NCI-H1694 treated with DMSO at 0.1 percent for 48 hours (cell line): ENCODE results near the gene HCK.

ENCODE experiments used
- DNase-seq: peaks from one replicate; lab custom pipeline; 2025; lab: John Stamatoyannopoulos, UW

HCK gene

GRCh38 chr20:32052090-32052777 is at the start of gene HCK:
HCK (plus strand) TSS chr20:32052242.
- no peak for DNase-seq

- no peak for DNase-seq
These were observed 48.7 kb upstream of the HCK start for GRCh38 chr20:32003325-32003724.

GRCh38 chr20:32004963-32005362 is 47.1 kb upstream of the HCK start:
- no peak for DNase-seq

- no peak for DNase-seq
These were observed 46.0 kb upstream of the HCK start for GRCh38 chr20:32006053-32006452.

- DNase-seq = no peak
These were observed 44.9 kb upstream of the HCK start for GRCh38 chr20:32006841-32007786.

GRCh38 chr20:32007787-32008616 is 44.0 kb upstream of the HCK start:
- no peak for DNase-seq

- DNase-seq = no peak
These were observed 42.5 kb upstream of the HCK start for GRCh38 chr20:32009564-32009963.

GRCh38 chr20:32010101-32010500 is 41.9 kb upstream of the HCK start, which contains the start of gene CCM2L:
CCM2L (plus strand) TSS chr20:32010438; CDS start chr20:32010455, 17 bp downstream.
- DNase-seq = no peak

- no peak for DNase-seq
These were observed 41.4 kb upstream of the HCK start for GRCh38 chr20:32010666-32011065.

GRCh38 chr20:32012159-32012688 is 39.8 kb upstream of the HCK start:
- DNase-seq = no peak

- DNase-seq = no peak
These were observed 38.7 kb upstream of the HCK start for GRCh38 chr20:32013326-32013725.

GRCh38 chr20:32017711-32018251 is 34.3 kb upstream of the HCK start:
- DNase-seq = no peak

GRCh38 chr20:32018269-32019155 is 33.5 kb upstream of the HCK start:
- DNase-seq = no peak

GRCh38 chr20:32019156-32019510 is 32.9 kb upstream of the HCK start:
- DNase-seq = peak; percentile 32

- DNase-seq = no peak
These were observed 32.2 kb upstream of the HCK start for GRCh38 chr20:32019563-32020463.

- DNase-seq = no peak
These were observed 31.0 kb upstream of the HCK start for GRCh38 chr20:32021091-32021490.

GRCh38 chr20:32024683-32025295 is 27.3 kb upstream of the HCK start:
- peak; percentile 16 for DNase-seq

- DNase-seq = no peak
These were observed 24.4 kb upstream of the HCK start for GRCh38 chr20:32027643-32028042.
